ENCODE measurements around the gene ZMIZ1. TPM values are rescaled to one million over a fixed set of nuclear protein-coding genes. Genes with fewer than 3 reads are reported as not detected.

The ZMIZ1 gene
- polyA plus RNA-seq, 1 donor from 2014 or later, result 26.8 TPM

- no peak for TF ChIP-seq CTCF (IDR thresholded peaks at IDR 0.05; ENCODE audit: poor library complexity, severe bottlenecking)
- no peak for TF ChIP-seq MXI1 (conservative IDR thresholded peaks at IDR 0.05; ENCODE audit: poor library complexity, severe bottlenecking)
- no peak for TF ChIP-seq EZH2 (IDR thresholded peaks at IDR 0.05; ENCODE audit: borderline replicate concordance, insufficient read depth, low read length, poor library complexity, severe bottlenecking)
- TF ChIP-seq TAF1 (IDR thresholded peaks at IDR 0.05; ENCODE audit: low read depth), result no peak
- no peak for TF ChIP-seq POLR2AphosphoS5 (IDR thresholded peaks at IDR 0.05)
- Histone ChIP-seq H3K27me3 (ENCODE audit: insufficient read depth, low read depth, low read length) (no peaks in the 10 kb centered on the region), H3K4me2 (ENCODE audit: low read length) (no peak overlapping the region), H4K20me1 (ENCODE audit: insufficient read depth) (no peaks in the 10 kb centered on the region), H3K36me3 (ENCODE audit: insufficient read depth, low read length) (no peaks in the 10 kb centered on the region), H3K9me3 (ENCODE audit: low read length) (no peaks in the 10 kb centered on the region), H2AFZ (ENCODE audit: low read depth, low read length) (no peak overlapping the region), H3K9ac (ENCODE audit: low read length) (no peak overlapping the region), H3K79me2 (replicated peaks; ENCODE audit: insufficient read depth, low read length) (peaks cover 12% of the 10 kb centered on the region), H3K9me2 (ENCODE audit: insufficient read depth, low read length) (no peaks in the 10 kb centered on the region), H3F3A (ENCODE audit: insufficient read depth, low read length, poor library complexity, severe bottlenecking) (no peaks in the 10 kb centered on the region), H3K27ac (ENCODE audit: low read length) (no peak overlapping the region), H3K4me3 (ENCODE audit: low read length) (no peak overlapping the region)
Measured at GRCh38 chr10:79173582-79174262, 105.0 kb downstream of the ZMIZ1 start.

- Histone ChIP-seq H3K4me2 (ENCODE audit: low read length) (no peak overlapping the region), H3K79me2 (replicated peaks; ENCODE audit: insufficient read depth, low read length) (peaks cover 20% of the 10 kb centered on the region)
Measured at GRCh38 chr10:79176052-79176501, 107.3 kb downstream of the ZMIZ1 start.

More at GRCh38 chr10:79176052-79176501, 107.3 kb downstream of the ZMIZ1 start:
- no peak overlapping the region for H2AFZ ChIP-seq (ENCODE audit: low read depth, low read length)
- H3K9ac ChIP-seq (ENCODE audit: low read length), result no peak overlapping the region
- no peak overlapping the region for H3K4me3 ChIP-seq (ENCODE audit: low read length)
- no peaks in the 10 kb centered on the region for H3K9me2 ChIP-seq (ENCODE audit: insufficient read depth, low read length)
- no peak for TF ChIP-seq SMC3 (conservative IDR thresholded peaks at IDR 0.05; ENCODE audit: poor library complexity)
- TF ChIP-seq EZH2 (IDR thresholded peaks at IDR 0.05; ENCODE audit: borderline replicate concordance, insufficient read depth, low read length, poor library complexity, severe bottlenecking), result no peak
- no peak for TF ChIP-seq TAF1 (IDR thresholded peaks at IDR 0.05; ENCODE audit: low read depth)
- TF ChIP-seq EP300 (conservative IDR thresholded peaks at IDR 0.05; ENCODE audit: poor library complexity, severe bottlenecking), result no peak
- TF ChIP-seq RAD21 (conservative IDR thresholded peaks at IDR 0.05), result no peak
- TF ChIP-seq MXI1 (conservative IDR thresholded peaks at IDR 0.05; ENCODE audit: poor library complexity, severe bottlenecking), result no peak
- TF ChIP-seq REST (IDR thresholded peaks at IDR 0.05; ENCODE audit: borderline replicate concordance), result no peak
- no peak for TF ChIP-seq POLR2AphosphoS5 (IDR thresholded peaks at IDR 0.05)
- no peak for TF ChIP-seq CTCF (IDR thresholded peaks at IDR 0.05; ENCODE audit: poor library complexity, severe bottlenecking)
- no peaks in the 10 kb centered on the region for H3K9me3 ChIP-seq (ENCODE audit: low read length)
- H3K36me3 ChIP-seq (ENCODE audit: insufficient read depth, low read length), result no peaks in the 10 kb centered on the region
- H3K27me3 ChIP-seq (ENCODE audit: insufficient read depth, low read depth, low read length), result no peaks in the 10 kb centered on the region
- no peaks in the 10 kb centered on the region for H4K20me1 ChIP-seq (ENCODE audit: insufficient read depth)
- no peaks in the 10 kb centered on the region for H3F3A ChIP-seq (ENCODE audit: insufficient read depth, low read length, poor library complexity, severe bottlenecking)
- H3K27ac ChIP-seq (ENCODE audit: low read length), result no peak overlapping the region
